IMR-90 (cell line): ENCODE data around the gene IRF2BP2. TPM values are rescaled to one million over a fixed set of nuclear protein-coding genes. Genes with fewer than 3 reads are reported as not detected.

Source experiments
- ATAC-seq: fragments of 200-7000 bp; cut with Tn5 transposase; 2 replicates; pipeline ENCODE4 v1.9.1; 2020; ENCODE audit warnings: low read depth, mild to moderate bottlenecking, moderate library complexity
- BruUV-seq: library from RNA; stranded (reverse); fragments of 400-500 nt; replicated peaks from 2 replicates; lab custom pipeline; 2021; lab: Mats Ljungman, UMichigan
- CTCF ChIA-PET: fragments of 300-600 bp; formaldehyde crosslinking; extraction: SDS; loops from one replicate; lab custom pipeline; 2021; ENCODE audit warnings: antibody characterized with exemption; lab: Yijun Ruan, JAX
- POLR2A ChIA-PET: fragments of 300-600 bp; sonication (Branson Sonifier 250); formaldehyde crosslinking; loops from one replicate; lab custom pipeline; 2022; ENCODE audit warnings: antibody characterized with exemption; ENCODE audit not compliant: unreplicated experiment; lab: Charles Lee
- DNase-seq: peaks from one replicate; pipeline ENCODE4 v3.0.0; 2013
- H2AFZ ChIP-seq: replicated peaks from 2 replicates; pipeline ENCODE3; 2013; ENCODE audit warnings: low read length, mild to moderate bottlenecking; ENCODE audit not compliant: poor library complexity
- H2AK5ac ChIP-seq: 2 replicates; pipeline ENCODE4 v1.6.1; 2013; ENCODE audit warnings: low read depth, low read length, inconsistent platforms
- H2AK9ac ChIP-seq: replicated peaks from 2 replicates; pipeline ENCODE3; 2013; ENCODE audit warnings: mild to moderate bottlenecking, low read depth, low read length, moderate library complexity; ENCODE audit not compliant: poor library complexity
- H2BK120ac ChIP-seq: 2 replicates; pipeline ENCODE4 v1.6.1; 2013; ENCODE audit warnings: low read depth, low read length, inconsistent platforms
- H2BK15ac ChIP-seq: 3 replicates; pipeline ENCODE4 v1.6.1; 2013; ENCODE audit warnings: low read depth, low read length, inconsistent platforms
- H2BK20ac ChIP-seq: 2 replicates; pipeline ENCODE4 v1.6.1; 2013; ENCODE audit warnings: low read depth, mild to moderate bottlenecking, inconsistent platforms, low read length, moderate library complexity
- H2BK5ac ChIP-seq: 2 replicates; pipeline ENCODE4 v1.6.1; 2013; ENCODE audit warnings: mild to moderate bottlenecking, low read depth, low read length, inconsistent platforms; ENCODE audit not compliant: poor library complexity, severe bottlenecking
- H3K14ac ChIP-seq: replicated peaks from 2 replicates; pipeline ENCODE4 v1.6.1; 2013; ENCODE audit warnings: low read depth, low read length, inconsistent platforms
- H3K18ac ChIP-seq: 2 replicates; pipeline ENCODE4 v1.6.1; 2013; ENCODE audit warnings: low read depth, low read length, control low read depth
- H3K23ac ChIP-seq: 2 replicates; pipeline ENCODE4 v1.6.1; 2013; ENCODE audit warnings: low read depth, low read length, inconsistent platforms
- H3K27ac ChIP-seq: 2 replicates; pipeline ENCODE4 v1.5.1; 2013; ENCODE audit warnings: mild to moderate bottlenecking, control low read depth, low read length; ENCODE audit not compliant: insufficient read depth
- H3K27me3 ChIP-seq: 2 replicates; pipeline ENCODE4 v1.6.1; 2013; ENCODE audit warnings: low read length; ENCODE audit not compliant: control insufficient read depth, insufficient read depth
- H3K36me3 ChIP-seq: 2 replicates; pipeline ENCODE4 v1.6.1; 2013; ENCODE audit warnings: low read length, mixed read lengths; ENCODE audit not compliant: control insufficient read depth, insufficient read depth
- H3K4ac ChIP-seq: 2 replicates; pipeline ENCODE4 v1.6.1; 2013; ENCODE audit warnings: low read depth, low read length, inconsistent platforms
- H3K4me1 ChIP-seq: 2 replicates; pipeline ENCODE4 v1.6.1; 2013; ENCODE audit warnings: low read length, mixed read lengths; ENCODE audit not compliant: control insufficient read depth, insufficient read depth
- H3K4me2 ChIP-seq: 2 replicates; pipeline ENCODE4 v1.6.1; 2013; ENCODE audit warnings: low read depth, mild to moderate bottlenecking, control low read depth, low read length, moderate library complexity
- H3K4me3 ChIP-seq: 2 replicates; pipeline ENCODE4 v1.5.1; 2013; ENCODE audit warnings: low read depth, mild to moderate bottlenecking, control low read depth, low read length, moderate library complexity; ENCODE audit not compliant: insufficient read depth
- H3K56ac ChIP-seq: 2 replicates; pipeline ENCODE4 v1.6.1; 2013; ENCODE audit warnings: low read length, inconsistent platforms; ENCODE audit not compliant: insufficient read depth; ENCODE audit errors: extremely low read depth
- H3K79me1 ChIP-seq, 2 experiments: 2 replicates each; pipeline ENCODE4 v1.6.1; 2013; ENCODE audit warnings: low read length in 2 of 2, inconsistent platforms in 1 of 2, low read depth in 1 of 2
- H3K9ac ChIP-seq: 2 replicates; pipeline ENCODE4 v1.6.1; 2013; ENCODE audit warnings: low read depth, low read length, control low read depth
- H3K9me1 ChIP-seq: 2 replicates; pipeline ENCODE4 v1.6.1; 2013; ENCODE audit warnings: low read length, inconsistent platforms; ENCODE audit not compliant: insufficient read depth
- H3K9me3 ChIP-seq: 2 replicates; pipeline ENCODE4 v1.6.1; 2013; ENCODE audit warnings: low read length; ENCODE audit not compliant: control insufficient read depth, insufficient read depth
- H4K20me1 ChIP-seq: 2 replicates; pipeline ENCODE4 v1.6.1; 2013; ENCODE audit warnings: low read length, inconsistent platforms; ENCODE audit not compliant: insufficient read depth
- H4K5ac ChIP-seq: 2 replicates; pipeline ENCODE4 v1.6.1; 2013; ENCODE audit warnings: mild to moderate bottlenecking, low read depth, low read length, control low read depth
- H4K8ac ChIP-seq, 2 experiments: 2 replicates each; pipeline ENCODE4 v1.6.1; 2013; ENCODE audit warnings: low read depth in 2 of 2, low read length in 2 of 2, control low read depth in 1 of 2, inconsistent platforms in 1 of 2
- H4K91ac ChIP-seq: 2 replicates; pipeline ENCODE4 v1.6.1; 2013; ENCODE audit warnings: low read depth, low read length, inconsistent platforms; ENCODE audit not compliant: insufficient read depth
- CHD1 ChIP-seq: IDR thresholded peaks from 2 replicates; pipeline ENCODE4 v1.6.1; 2012; ENCODE audit warnings: low read depth, low read length, improper control_type of control experiment
- CTCF ChIP-seq: conservative IDR thresholded peaks from 2 replicates; pipeline ENCODE4 v1.5.1; 2012; ENCODE audit warnings: mild to moderate bottlenecking, low read depth, low read length, improper control_type of control experiment
- MXI1 ChIP-seq: IDR thresholded peaks from 2 replicates; pipeline ENCODE4 v1.6.1; 2012; ENCODE audit warnings: low read depth, mild to moderate bottlenecking, low read length, moderate library complexity, borderline replicate concordance
- POLR2A ChIP-seq: IDR thresholded peaks from 2 replicates; pipeline ENCODE4 v1.6.1; 2012; ENCODE audit warnings: mild to moderate bottlenecking, low read depth, low read length
- RAD21 ChIP-seq: IDR thresholded peaks from 2 replicates; pipeline ENCODE4 v1.6.1; 2012; ENCODE audit warnings: low read length, improper control_type of control experiment
- RCOR1 ChIP-seq: IDR thresholded peaks from 2 replicates; pipeline ENCODE4 v1.6.1; 2012; ENCODE audit warnings: mild to moderate bottlenecking, low read length, improper control_type of control experiment; ENCODE audit not compliant: insufficient replicate concordance
- RFX5 ChIP-seq: IDR thresholded peaks from 2 replicates; pipeline ENCODE4 v1.8.0; 2012; ENCODE audit warnings: low read depth, mild to moderate bottlenecking, low read length, moderate library complexity
- SMC3 ChIP-seq: fragments of 150-350 bp; IDR thresholded peaks from 2 replicates; pipeline ENCODE4 v1.6.1; 2016; ENCODE audit warnings: low read depth, mild to moderate bottlenecking, antibody characterized with exemption, low read length, moderate library complexity
- USF2 ChIP-seq: fragments of 150-350 bp; IDR thresholded peaks from 2 replicates; pipeline ENCODE4 v1.6.1; 2017; ENCODE audit warnings: mild to moderate bottlenecking, antibody characterized with exemption, low read length, low read depth
- WGBS, 2 experiments: methylation state at CpG; one replicate each; pipeline versions ENCODE4 v1.1.5 to v1.1.7; 2013; ENCODE audit warnings: missing lambda C conversion rate in 2 of 2; ENCODE audit not compliant: insufficient read length in 1 of 2; ENCODE audit errors: extremely low coverage in 2 of 2; 5-methylcytosine and 5-hydroxymethylcytosine counted together
- dilution Hi-C: fragments of 300-500 bp; cut with HindIII; formaldehyde crosslinking; loops from one replicate; pipeline ENCODE4 v1.14.3; 2018; ENCODE audit warnings: low sequenced_read_pairs; ENCODE audit not compliant: unreplicated experiment
- in situ Hi-C: fragments of 300-500 bp; cut with MboI; formaldehyde crosslinking; loops from 3 replicates; pipeline ENCODE4 v1.14.3; 2019; ENCODE audit warnings: low sequenced_read_pairs, inconsistent platforms, mixed read lengths
- intact Hi-C: fragments of 100-400 bp; cut with micrococcal nuclease; formaldehyde crosslinking; loops from 2 replicates; pipeline ENCODE4 v1.10.0; 2022
- polyA plus RNA-seq, 3 experiments: library from polyadenylated mRNA; depleted of rRNA; stranded (reverse); fragments of >200 nt; gene quantifications; 2 replicates each; pipeline ENCODE4 v1.2.3, GENCODE V29; 2012; ENCODE audit warnings: low replicate concordance in 1 of 3
- total RNA-seq: library from RNA; depleted of rRNA; stranded (reverse); fragments of >200 nt; gene quantifications from 2 replicates; pipeline ENCODE4 v1.2.3, GENCODE V29; 2012

Gene IRF2BP2
- total and polyA plus RNA-seq, 2 of the 4 experiments (the other 2 are of a cell fraction) = 47.0 to 66.6 TPM

GRCh38 chr1:234581063-234581714 is 28.8 kb downstream of the IRF2BP2 start:
- no peaks in the 10 kb centered on the region for H3K36me3 ChIP-seq

More at GRCh38 chr1:234581063-234581714, 28.8 kb downstream of the IRF2BP2 start:
- Histone ChIP-seq H4K5ac (no peak overlapping the region), H3K4me3 (no peak overlapping the region), H3K23ac (no peak overlapping the region), H3K14ac (no peak overlapping the region), H2AK9ac (no peak overlapping the region), H4K20me1 (no peaks in the 10 kb centered on the region), H3K27ac (no peak overlapping the region), H2BK5ac (no peak overlapping the region), H3K4me1 (peaks cover 1% of the 10 kb centered on the region), H3K4me2 (no peak overlapping the region), H2BK120ac (no peak overlapping the region), H3K9me1 (no peaks in the 10 kb centered on the region; the same call in none of the 2 replicates), H4K91ac (no peak overlapping the region), H3K27me3 (peaks cover 5% of the 10 kb centered on the region; the same call in 1 of the 2 replicates), H3K9ac (no peak overlapping the region), H2BK15ac (no peak overlapping the region), H4K8ac (no peak overlapping the region), H3K79me1 (no peaks in the 10 kb centered on the region), H2AK5ac (no peak overlapping the region), H2AFZ (no peak overlapping the region), H2BK20ac (no peak overlapping the region), H3K56ac (no peak overlapping the region), H3K18ac (no peak overlapping the region), H3K4ac (no peak overlapping the region), H3K9me3 (no peaks in the 10 kb centered on the region)
- TF ChIP-seq CHD1 = no peak
- no peak for TF ChIP-seq SMC3
- TF ChIP-seq USF2 = no peak
- TF ChIP-seq MXI1 = no peak
- TF ChIP-seq CTCF = no peak
- TF ChIP-seq POLR2A = no peak
- no peak for TF ChIP-seq RFX5
- TF ChIP-seq RAD21 = no peak
- no peak for TF ChIP-seq RCOR1
- dilution Hi-C loops (no loop called here), intact Hi-C loops (no loop called here), in situ Hi-C loops (loop anchor here (25.0 kb wide), 1 partner anchor 469 kb away; no protein-coding TSS in a partner anchor)
- CTCF ChIA-PET = no interaction called here
- POLR2A ChIA-PET = no interaction called here
- BruUV-seq = no TSS peak
- no CpG with 5 or more reads among the region's 7 CpGs for WGBS, 2 experiments
- no peak for ATAC-seq
- DNase-seq = no peak
